Stimulated activated CD4-positive, alpha-beta T cell treated with anti-CD3 and anti-CD28 coated beads, Interleukin-4, amount 100 ng/mL, for 48 hours (primary cell): ENCODE data around the gene CELSR1.
"Not testable (repeated sequence)": the region's sequence is repeated elsewhere in the genome, so short reads cannot be mapped to it uniquely, and the experiment has no call there.

Source experiments
- DNase-seq, 2 donors: peaks; one replicate each; pipeline ENCODE4 v3.0.0-alpha.2; 2020; ENCODE audit warnings: low read depth in 2 of 2

CELSR1 gene

GRCh38 chr22:46424496-46424895, 112.9 kb downstream of the CELSR1 start:
- no peak for DNase-seq

DNA sequence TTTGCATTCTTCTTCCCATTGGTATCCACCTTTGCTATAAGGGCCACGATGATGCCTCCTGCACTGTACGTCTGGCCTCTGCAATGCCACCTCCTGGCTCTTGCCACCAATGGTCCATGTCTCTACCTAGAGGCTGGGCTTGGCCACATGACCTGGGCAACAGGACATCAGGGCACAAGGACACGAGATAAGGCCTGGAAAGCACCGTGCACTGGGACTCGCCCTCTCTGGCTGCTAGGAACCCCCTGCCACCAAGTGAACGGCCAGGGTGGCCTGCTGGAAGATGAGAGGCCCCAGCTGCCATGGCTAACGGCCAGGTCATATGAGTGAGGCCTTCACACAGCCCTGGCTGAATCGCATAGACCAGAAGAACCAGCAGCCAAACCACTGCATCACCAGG, 114.5 kb downstream of the CELSR1 start:
- DNase-seq = no peak

DNA sequence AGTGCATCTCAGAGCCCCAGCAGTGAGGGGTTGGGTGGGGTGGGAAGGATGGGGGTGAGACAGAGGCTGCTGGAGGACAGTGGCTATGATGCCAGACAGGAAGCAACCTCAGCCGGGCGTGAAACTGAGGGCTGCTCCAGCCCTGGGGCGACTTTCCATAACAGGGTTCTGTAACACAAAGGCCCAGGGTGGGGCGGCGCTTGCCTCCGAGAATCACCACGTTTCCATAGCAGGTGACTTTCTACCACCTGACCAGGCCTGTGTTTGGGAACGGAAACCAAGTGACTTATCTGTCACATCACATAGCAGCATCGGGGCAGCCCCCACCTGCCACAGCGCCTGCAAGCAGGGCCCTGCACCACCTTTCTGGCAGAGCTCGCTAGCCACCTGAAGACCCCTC, 116.2 kb downstream of the CELSR1 start:
- no peak for DNase-seq

- DNase-seq = no peak
Observed at GRCh38 chr22:46419754-46420571, 117.5 kb downstream of the CELSR1 start.

GRCh38 chr22:46418827-46419226, 118.6 kb downstream of the CELSR1 start:
- no peak for DNase-seq

GRCh38 chr22:46417769-46418168, 119.7 kb downstream of the CELSR1 start:
- DNase-seq = no peak

- no peak for DNase-seq
Observed at GRCh38 chr22:46416891-46417580, 120.4 kb downstream of the CELSR1 start.

DNA sequence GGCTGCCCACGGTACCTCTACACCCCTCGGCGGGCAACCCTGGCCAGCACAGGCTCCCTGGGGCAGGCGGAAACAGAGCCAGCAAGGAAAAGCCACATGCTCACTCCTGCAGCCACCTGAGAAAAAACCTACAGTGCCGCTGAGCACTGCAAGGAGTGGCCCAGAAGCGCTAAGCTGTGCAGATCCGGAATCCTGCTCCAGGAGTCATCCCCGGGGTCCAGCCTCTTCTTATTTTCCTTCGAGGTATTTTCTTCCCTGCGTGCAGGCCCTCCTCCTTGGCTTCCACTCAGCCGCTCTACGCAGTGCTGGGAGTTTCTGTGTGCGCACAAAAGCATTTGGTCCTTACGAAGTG, 120.9 kb downstream of the CELSR1 start:
- DNase-seq = no peak

DNA sequence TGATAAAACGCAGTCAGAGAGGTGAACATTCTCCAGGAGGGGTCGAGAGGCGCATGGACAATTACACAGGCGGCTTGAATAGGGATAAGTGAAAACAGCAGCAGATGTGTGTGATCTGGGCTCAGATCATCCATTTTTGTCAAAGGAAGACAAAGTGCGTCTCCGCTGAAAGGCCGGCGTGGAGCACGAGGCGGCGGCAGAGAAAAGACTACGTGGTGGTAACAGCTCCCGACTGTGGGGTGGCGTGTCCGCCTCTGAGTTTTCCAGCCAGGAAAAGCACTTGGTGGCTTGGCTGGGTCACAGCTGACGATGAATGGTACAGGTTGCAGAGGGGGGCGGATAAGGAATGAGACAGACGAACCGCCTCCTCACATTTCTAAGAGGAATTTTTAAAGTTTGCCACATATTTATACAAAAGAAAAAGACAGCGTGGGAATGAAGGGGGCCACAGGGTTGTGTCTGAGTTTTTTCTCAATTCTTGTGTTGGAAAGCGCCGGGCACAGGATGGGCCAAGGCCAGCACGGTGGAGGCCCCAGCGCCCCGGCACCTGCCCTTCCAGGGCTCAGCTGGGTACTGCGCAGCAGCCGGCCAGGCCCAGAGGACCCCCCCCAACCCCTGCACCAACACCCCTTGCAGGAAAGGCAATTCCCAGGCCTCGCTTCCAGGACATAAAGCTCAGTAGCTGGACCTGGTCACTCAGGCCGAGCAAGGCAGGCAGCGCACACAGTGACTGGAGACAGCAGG, 121.5 kb downstream of the CELSR1 start:
- DNase-seq = no peak

DNA sequence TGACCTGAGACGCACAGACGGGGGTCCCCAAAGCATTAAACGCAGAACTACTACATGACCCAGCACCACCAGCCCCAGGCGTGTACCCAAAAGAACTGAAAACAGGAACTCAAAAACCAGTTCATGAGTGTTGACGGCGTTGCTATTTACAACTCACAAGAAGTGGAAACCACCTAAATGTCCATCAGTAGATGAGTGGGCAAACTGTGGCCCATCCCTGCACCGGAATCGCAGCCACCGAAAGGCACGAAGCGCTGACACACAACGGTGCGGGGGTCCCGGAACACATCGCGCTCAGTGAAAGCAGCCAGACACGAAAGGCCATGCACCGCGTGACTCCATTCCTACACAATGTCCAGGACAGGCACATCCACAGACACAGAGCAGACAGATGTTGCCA, 122.7 kb downstream of the CELSR1 start:
- DNase-seq = no peak

DNA sequence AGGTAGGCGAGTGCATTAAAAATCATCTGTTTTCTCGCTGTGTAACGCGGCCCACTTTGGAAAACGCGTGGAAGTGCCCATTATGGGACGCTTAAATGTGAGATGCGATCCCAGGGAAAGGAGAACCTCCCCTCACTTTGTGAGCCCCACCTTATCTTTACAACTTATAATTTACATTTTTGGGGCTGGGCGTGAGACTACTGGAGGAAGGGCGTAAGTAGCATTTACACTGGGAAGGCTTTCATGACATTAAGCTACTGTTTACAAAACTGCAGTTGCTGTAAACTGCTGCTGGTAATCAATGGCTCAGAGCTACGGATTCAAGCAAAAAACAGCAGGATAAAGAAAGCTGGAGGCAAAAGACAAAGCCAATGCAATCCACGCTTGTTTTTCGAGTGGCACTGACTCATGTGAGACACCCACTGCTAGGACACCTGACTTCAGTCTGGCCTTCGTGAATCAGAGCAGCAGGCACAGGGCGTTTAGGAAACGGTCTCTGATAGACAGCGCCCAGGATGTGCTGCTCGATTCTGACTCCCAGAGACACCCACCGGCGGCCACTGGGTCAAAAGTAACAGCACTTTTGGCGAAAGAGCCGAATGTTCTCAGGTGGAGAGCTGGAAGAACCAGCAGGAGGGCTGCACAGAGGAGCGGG, 123.6 kb downstream of the CELSR1 start:
- DNase-seq = no peak

- no peak for DNase-seq
Observed at GRCh38 chr22:46411347-46411746, 126.1 kb downstream of the CELSR1 start.

GRCh38 chr22:46410291-46410808, 127.1 kb downstream of the CELSR1 start:
- no peak for DNase-seq

- DNase-seq = no peak
Observed at GRCh38 chr22:46409631-46410210, 127.7 kb downstream of the CELSR1 start.

DNA sequence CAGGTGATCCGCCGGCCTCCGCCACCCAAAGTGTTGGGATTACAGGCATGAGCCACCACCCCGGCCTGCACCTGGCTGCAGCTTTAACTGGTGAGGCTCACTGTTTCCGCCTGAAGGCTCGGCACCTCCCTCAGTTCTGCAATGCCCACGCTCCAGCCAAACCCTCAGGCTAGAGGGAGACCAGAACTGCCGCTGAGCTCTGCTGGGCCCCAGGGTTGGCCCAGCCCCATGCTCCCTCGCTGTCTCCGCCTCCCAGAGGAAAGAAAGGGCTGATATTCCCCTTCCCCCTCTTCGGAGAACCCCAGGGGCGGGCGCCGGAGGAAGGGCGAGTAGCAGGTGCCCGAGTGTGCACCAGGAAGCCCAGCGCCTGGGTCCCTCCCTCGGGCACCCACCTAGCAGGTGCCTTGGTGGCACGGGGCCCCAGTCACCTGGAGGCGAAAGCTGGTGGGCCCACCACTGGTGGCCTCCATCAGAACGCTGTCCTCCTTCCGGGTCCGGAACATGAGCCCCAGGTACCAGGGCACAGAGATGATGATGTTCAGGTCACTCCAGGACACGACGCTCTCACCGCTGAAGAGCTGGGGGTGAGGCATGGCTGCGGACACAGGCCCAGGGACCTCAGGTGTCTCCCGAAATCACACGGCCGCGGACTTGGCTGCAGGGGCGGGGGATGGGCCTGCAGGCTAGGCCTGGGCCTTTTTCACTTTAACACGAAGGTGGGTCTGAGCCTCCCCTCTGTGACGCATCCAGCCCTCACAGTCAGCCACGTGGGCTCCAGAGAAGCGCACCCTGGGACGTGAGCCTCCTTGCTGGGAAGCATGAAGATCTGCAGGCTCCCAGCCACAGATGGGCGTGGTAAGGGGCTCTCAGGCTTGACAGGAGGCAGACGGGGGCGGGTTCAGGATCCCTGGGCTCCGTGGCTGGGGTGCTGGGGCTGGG, 128.6 kb downstream of the CELSR1 start:
- no peak for DNase-seq

- no peak for DNase-seq
Observed at GRCh38 chr22:46407748-46408147, 129.7 kb downstream of the CELSR1 start.

GRCh38 chr22:46406791-46407190, 130.6 kb downstream of the CELSR1 start:
- DNase-seq = no peak

DNA sequence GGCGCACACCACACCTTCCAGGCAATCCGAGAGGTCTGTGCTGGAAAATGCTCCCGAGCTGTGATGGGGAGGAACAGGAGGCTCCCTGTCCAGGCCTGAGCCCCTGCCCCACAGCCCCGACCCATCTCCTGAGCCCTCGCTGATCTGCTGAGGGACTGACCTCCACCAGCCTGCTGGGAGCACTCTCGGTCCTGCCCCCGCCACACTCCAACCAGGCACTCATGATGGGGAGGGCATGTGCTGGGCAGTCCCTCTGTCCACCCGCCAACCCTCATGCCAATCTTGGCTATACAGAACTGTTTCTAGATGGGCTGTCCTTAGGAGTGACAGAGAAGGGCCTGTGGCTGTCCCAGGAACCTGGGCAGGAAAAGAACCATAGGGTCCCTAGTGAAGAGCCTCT, 131.1 kb downstream of the CELSR1 start:
- no peak for DNase-seq

- no peak for DNase-seq
Observed at GRCh38 chr22:46405901-46406300, 131.5 kb downstream of the CELSR1 start.

GRCh38 chr22:46403880-46404279, 133.5 kb downstream of the CELSR1 start:
- not testable (repeated sequence) for DNase-seq
